ENCODE results near the gene TRIM54. TPM values are rescaled to one million over a fixed set of nuclear protein-coding genes. Genes with fewer than 3 reads are reported as not detected.
A peak's percentile ranks its signal among the peaks of the same experiment; 100 is the strongest.

Gene TRIM54
- total and polyA plus RNA-seq, 9 of the 15 experiments (the other 6 are each of a cell fraction or from before 2014, with no cell fraction given) = not detected

- H3K36me3 ChIP-seq (ENCODE audit: control insufficient read depth, insufficient read depth, low read length) = no peaks in the 10 kb centered on the region
- BruUV-seq (replicated peaks) = no TSS peak
- TF ChIP-seq ZHX1 (conservative IDR thresholded peaks at IDR 0.05; ENCODE audit: low read length) = no peak
- TF ChIP-seq DIDO1 (tag; IDR thresholded peaks at IDR 0.05; ENCODE audit: low read depth) = no peak
- no peak for TF ChIP-seq GABPA (tag; conservative IDR thresholded peaks at IDR 0.05; ENCODE audit: low read depth)
- TF ChIP-seq ELK1 (CRISPR knock-in tag; IDR thresholded peaks at IDR 0.05) = no peak
- TF ChIP-seq ZBTB11 (CRISPR knock-in tag; IDR thresholded peaks at IDR 0.05) = no peak
- no peak for TF ChIP-seq SRSF9 (IDR thresholded peaks at IDR 0.05; ENCODE audit: borderline replicate concordance, low read depth, low read length)
- no peak for TF ChIP-seq ZKSCAN1 (IDR thresholded peaks at IDR 0.05; ENCODE audit: low read depth, low read length)
- ATAC-seq = no peak
- in situ Hi-C loops (cut with MboI) = no loop called here
- peaks cover 0 to 45% of the 10 kb centered on the region in 2 experiments; a peak in 3 of 5 replicates for H3K4me1 ChIP-seq (replicated peaks in 1 of 2; ENCODE audit: control insufficient read depth in 2 of 2, insufficient read depth in 2 of 2, low read length in 2 of 2)
- 62% methylated on average over 11 of the region's 40 CpGs for WGBS (ENCODE audit: insufficient coverage, low coverage, missing lambda C conversion rate)
- H3K4me3 ChIP-seq = peak overlapping the region; percentile 53
- no peaks in the 10 kb centered on the region for H3K79me2 ChIP-seq (ENCODE audit: control insufficient read depth, insufficient read depth, low read length)
- no peak overlapping the region for H2AFZ ChIP-seq (ENCODE audit: low read depth, low read length)
- H3K9ac ChIP-seq (ENCODE audit: insufficient read depth in 1 of 2, low read depth in 2 of 2, low read length in 2 of 2) = no peak overlapping the region
- no peak overlapping the region for H3K27ac ChIP-seq (ENCODE audit: extremely low read depth, low read depth, low read length)
- H3K4me2 ChIP-seq (ENCODE audit: insufficient read depth, low read length) = no peak overlapping the region
- no peaks in the 10 kb centered on the region for H3K9me1 ChIP-seq (ENCODE audit: control insufficient read depth, insufficient read depth, low read length)
- no peak for DNase-seq (ENCODE audit: extremely low read depth in 1 of 4, low spot score in 3 of 4)
- no peaks in the 10 kb centered on the region; the same call in 1 of the 2 replicates for H4K20me1 ChIP-seq (replicated peaks; ENCODE audit: control insufficient read depth, insufficient read depth, low read length)
- intact Hi-C loops (cut with micrococcal nuclease) = no loop called here
- no peak for FAIRE-seq
- CTCF ChIA-PET (ENCODE audit: low intra/inter-chr PET ratio) = no interaction called here
- H3K27me3 ChIP-seq (ENCODE audit: control insufficient read depth in 2 of 2, insufficient read depth in 2 of 2, low read length in 2 of 2) = peaks cover 31 to 43% of the 10 kb centered on the region in 2 experiments; a peak in 4 of 5 replicates
- POLR2A ChIA-PET = no interaction called here
- no peaks in the 10 kb centered on the region; the same call in 1 of the 2 replicates for H3K9me3 ChIP-seq (replicated peaks; ENCODE audit: control insufficient read depth, insufficient read depth, low read depth, low read length)
Observed at GRCh38 chr2:27261926-27262298, 20.3 kb upstream of the TRIM54 start.
